HS-5 (cell line): Measurements from ENCODE around the gene ACYP1.
A peak's percentile ranks its signal among the peaks of the same experiment; 100 is the strongest.
"Not testable (repeated sequence)": the region's sequence is repeated elsewhere in the genome, so short reads cannot be mapped to it uniquely, and the experiment has no call there.

ENCODE experiments used
- DNase-seq: peaks from one replicate; pipeline ENCODE4 v3.0.0-alpha.2; 2012; ENCODE audit warnings: low read depth

The ACYP1 gene

GRCh38 chr14:75068294-75069120 is 4.7 kb upstream of the ACYP1 start:
- peak; percentile 49 for DNase-seq

- DNase-seq: not testable (repeated sequence)
Observed at GRCh38 chr14:75067765-75068164, 3.9 kb upstream of the ACYP1 start.

- DNase-seq: no peak
Observed at GRCh38 chr14:75067212-75067611, 3.4 kb upstream of the ACYP1 start.

GRCh38 chr14:75066691-75067090 is 2.9 kb upstream of the ACYP1 start:
- DNase-seq: no peak

- no peak for DNase-seq
Observed at GRCh38 chr14:75064205-75064567, 362 bp upstream of the ACYP1 start.

- no peak for DNase-seq
Observed at GRCh38 chr14:75063013-75063412, 811 bp downstream of the ACYP1 start.

GRCh38 chr14:75060420-75060819 is 3.4 kb downstream of the ACYP1 start:
- no peak for DNase-seq

GRCh38 chr14:75059642-75060041 is 4.2 kb downstream of the ACYP1 start:
- no peak for DNase-seq

- DNase-seq: no peak
Observed at GRCh38 chr14:75054421-75054820, 9.4 kb downstream of the ACYP1 start.

GRCh38 chr14:75053396-75054291 is 10.2 kb downstream of the ACYP1 start:
- no peak for DNase-seq

GRCh38 chr14:75051556-75051899 is 12.3 kb downstream of the ACYP1 start:
- DNase-seq: no peak

GRCh38 chr14:75050852-75051555 is 12.8 kb downstream of the ACYP1 start, which contains the start of gene MLH3:
Gene MLH3 (minus strand): TSS chr14:75051467. CDS start chr14:75049655, 1,812 bp downstream.
- DNase-seq: peak; percentile 53

GRCh38 chr14:75049731-75050201 is 14.1 kb downstream of the ACYP1 start:
- DNase-seq: peak; percentile 47

GRCh38 chr14:75049136-75049535 is 14.7 kb downstream of the ACYP1 start:
- DNase-seq: no peak

GRCh38 chr14:75048101-75048500 is 15.7 kb downstream of the ACYP1 start:
- no peak for DNase-seq

GRCh38 chr14:75047506-75047905 is 16.3 kb downstream of the ACYP1 start:
- DNase-seq: no peak

GRCh38 chr14:75046899-75047298 is 16.9 kb downstream of the ACYP1 start:
- no peak for DNase-seq

GRCh38 chr14:75046275-75046674 is 17.5 kb downstream of the ACYP1 start:
- DNase-seq: no peak

GRCh38 chr14:75044752-75045151 is 19.1 kb downstream of the ACYP1 start:
- no peak for DNase-seq

- peak; percentile 46 for DNase-seq
Observed at GRCh38 chr14:75044322-75044721, 19.5 kb downstream of the ACYP1 start.

GRCh38 chr14:75042035-75042434 is 21.8 kb downstream of the ACYP1 start:
- DNase-seq: no peak

GRCh38 chr14:75041613-75042012 is 22.2 kb downstream of the ACYP1 start:
- no peak for DNase-seq
